HEK293 (cell line): ENCODE results near the gene D2HGDH.

ENCODE experiments used
- EGR2 ChIP-seq: fragments of 450-650 bp; formaldehyde crosslinking; IDR thresholded peaks from 2 replicates; pipeline ENCODE4 v1.5.1; 2016; ENCODE audit warnings: low read depth, missing biosample characterization, missing genetic modification characterization
- SETDB1 ChIP-seq: IDR thresholded peaks from one replicate; pipeline ENCODE4 v1.6.1; 2017; ENCODE audit warnings: mild to moderate bottlenecking, low read length, moderate library complexity, mixed read lengths; ENCODE audit not compliant: insufficient read length
- YY1 ChIP-seq: fragments of 450-650 bp; formaldehyde crosslinking; IDR thresholded peaks from 2 replicates; pipeline ENCODE4 v1.5.1; 2018; ENCODE audit warnings: missing biosample characterization, missing genetic modification characterization
- ZBTB21 ChIP-seq: fragments of 450-650 bp; formaldehyde crosslinking; IDR thresholded peaks from 2 replicates; pipeline ENCODE4 v1.5.1; 2017; ENCODE audit warnings: missing biosample characterization, missing genetic modification characterization
- ZBTB48 ChIP-seq: fragments of 450-650 bp; formaldehyde crosslinking; IDR thresholded peaks from 2 replicates; pipeline ENCODE4 v1.5.1; 2016; ENCODE audit warnings: missing biosample characterization, missing genetic modification characterization
- ZNF24 ChIP-seq: fragments of 450-650 bp; formaldehyde crosslinking; IDR thresholded peaks from 2 replicates; pipeline ENCODE4 v1.5.1; 2016; ENCODE audit warnings: missing biosample characterization, missing genetic modification characterization
- ZNF274 ChIP-seq, 2 experiments: fragments of 200-500 bp in 1 of 2; fragments of 450-650 bp in 1 of 2; sonication (Bioruptor generic) in 1 of 2; formaldehyde crosslinking in 1 of 2; IDR thresholded peaks; 2 replicates each; pipeline versions ENCODE4 v1.5.1 to v1.6.1; 2014 to 2016; ENCODE audit warnings: borderline replicate concordance in 1 of 2, inconsistent platforms in 1 of 2, low read length in 1 of 2, missing biosample characterization in 1 of 2, missing genetic modification characterization in 1 of 2
- ZNF404 ChIP-seq: fragments of 450-650 bp; formaldehyde crosslinking; IDR thresholded peaks from 2 replicates; pipeline ENCODE4 v1.5.1; 2017; ENCODE audit warnings: missing biosample characterization, missing genetic modification characterization
- ZNF776 ChIP-seq: fragments of 450-650 bp; formaldehyde crosslinking; IDR thresholded peaks from 2 replicates; pipeline ENCODE4 v1.5.0; 2017; ENCODE audit warnings: missing biosample characterization, missing genetic modification characterization, borderline replicate concordance
- TF ChIP-seq, protein P1 (sequence below): fragments of 450-650 bp; formaldehyde crosslinking; IDR thresholded peaks from 2 replicates; pipeline ENCODE4 v1.5.1; 2016; ENCODE audit warnings: missing biosample characterization, missing genetic modification characterization
- TF ChIP-seq, protein P2 (sequence below): fragments of 450-650 bp; formaldehyde crosslinking; IDR thresholded peaks from 2 replicates; pipeline ENCODE4 v1.5.1; 2016; ENCODE audit warnings: missing biosample characterization, missing genetic modification characterization
- TF ChIP-seq, protein P3 (sequence below): fragments of 450-650 bp; formaldehyde crosslinking; conservative IDR thresholded peaks from 2 replicates; pipeline ENCODE4 v1.5.1; 2016; ENCODE audit warnings: low read depth, missing biosample characterization, missing genetic modification characterization
- TF ChIP-seq, protein P4 (sequence below): fragments of 450-650 bp; IDR thresholded peaks from 2 replicates; pipeline ENCODE4 v1.5.1; 2018; ENCODE audit warnings: missing biosample characterization, mild to moderate bottlenecking, missing genetic modification characterization
- TF ChIP-seq, protein P5 (sequence below): fragments of 450-650 bp; formaldehyde crosslinking; IDR thresholded peaks from 2 replicates; pipeline ENCODE4 v1.5.1; 2016; ENCODE audit warnings: missing biosample characterization, missing genetic modification characterization, low read depth

DNA sequence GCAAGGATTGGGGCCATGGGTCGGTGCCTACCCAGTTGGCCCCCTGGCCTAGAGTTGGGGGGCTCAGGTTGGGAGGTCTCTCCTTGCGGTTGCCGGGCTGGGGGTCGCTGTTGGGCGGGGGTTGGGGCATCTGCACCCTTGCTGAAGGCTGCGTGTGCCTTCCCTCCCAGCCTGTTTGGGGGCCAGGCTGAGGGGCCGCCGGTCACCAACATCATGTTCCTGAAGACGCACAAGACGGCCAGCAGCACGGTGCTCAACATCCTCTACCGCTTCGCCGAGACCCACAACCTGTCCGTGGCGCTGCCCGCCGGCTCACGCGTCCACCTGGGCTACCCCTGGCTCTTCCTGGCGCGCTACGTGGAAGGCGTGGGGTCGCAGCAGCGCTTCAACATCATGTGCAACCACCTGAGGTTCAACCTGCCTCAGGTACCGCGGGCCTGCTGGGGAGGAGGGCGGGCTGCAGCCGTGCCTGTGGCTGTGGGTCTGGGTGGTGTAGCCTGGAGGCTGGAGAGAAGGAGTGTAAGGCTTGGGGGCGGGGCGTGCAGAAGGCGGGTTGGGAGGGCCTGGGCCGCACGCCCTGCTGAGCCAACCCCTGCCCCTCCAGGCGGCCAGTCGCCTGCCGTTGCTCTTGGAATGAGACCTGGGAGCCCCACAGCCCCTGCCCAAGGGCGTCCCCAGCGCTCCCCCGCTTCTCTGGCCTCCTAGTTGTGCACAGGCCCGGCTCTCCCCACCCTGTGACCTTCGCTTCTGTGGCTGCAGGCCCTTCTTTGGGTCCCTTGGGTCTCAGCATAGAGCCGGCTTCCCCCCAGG is 67.4 kb downstream of the D2HGDH start:
- TF ChIP-seq, protein P1, sequence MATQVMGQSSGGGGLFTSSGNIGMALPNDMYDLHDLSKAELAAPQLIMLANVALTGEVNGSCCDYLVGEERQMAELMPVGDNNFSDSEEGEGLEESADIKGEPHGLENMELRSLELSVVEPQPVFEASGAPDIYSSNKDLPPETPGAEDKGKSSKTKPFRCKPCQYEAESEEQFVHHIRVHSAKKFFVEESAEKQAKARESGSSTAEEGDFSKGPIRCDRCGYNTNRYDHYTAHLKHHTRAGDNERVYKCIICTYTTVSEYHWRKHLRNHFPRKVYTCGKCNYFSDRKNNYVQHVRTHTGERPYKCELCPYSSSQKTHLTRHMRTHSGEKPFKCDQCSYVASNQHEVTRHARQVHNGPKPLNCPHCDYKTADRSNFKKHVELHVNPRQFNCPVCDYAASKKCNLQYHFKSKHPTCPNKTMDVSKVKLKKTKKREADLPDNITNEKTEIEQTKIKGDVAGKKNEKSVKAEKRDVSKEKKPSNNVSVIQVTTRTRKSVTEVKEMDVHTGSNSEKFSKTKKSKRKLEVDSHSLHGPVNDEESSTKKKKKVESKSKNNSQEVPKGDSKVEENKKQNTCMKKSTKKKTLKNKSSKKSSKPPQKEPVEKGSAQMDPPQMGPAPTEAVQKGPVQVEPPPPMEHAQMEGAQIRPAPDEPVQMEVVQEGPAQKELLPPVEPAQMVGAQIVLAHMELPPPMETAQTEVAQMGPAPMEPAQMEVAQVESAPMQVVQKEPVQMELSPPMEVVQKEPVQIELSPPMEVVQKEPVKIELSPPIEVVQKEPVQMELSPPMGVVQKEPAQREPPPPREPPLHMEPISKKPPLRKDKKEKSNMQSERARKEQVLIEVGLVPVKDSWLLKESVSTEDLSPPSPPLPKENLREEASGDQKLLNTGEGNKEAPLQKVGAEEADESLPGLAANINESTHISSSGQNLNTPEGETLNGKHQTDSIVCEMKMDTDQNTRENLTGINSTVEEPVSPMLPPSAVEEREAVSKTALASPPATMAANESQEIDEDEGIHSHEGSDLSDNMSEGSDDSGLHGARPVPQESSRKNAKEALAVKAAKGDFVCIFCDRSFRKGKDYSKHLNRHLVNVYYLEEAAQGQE (tag by site-specific recombination): no peak
- TF ChIP-seq, protein P2, sequence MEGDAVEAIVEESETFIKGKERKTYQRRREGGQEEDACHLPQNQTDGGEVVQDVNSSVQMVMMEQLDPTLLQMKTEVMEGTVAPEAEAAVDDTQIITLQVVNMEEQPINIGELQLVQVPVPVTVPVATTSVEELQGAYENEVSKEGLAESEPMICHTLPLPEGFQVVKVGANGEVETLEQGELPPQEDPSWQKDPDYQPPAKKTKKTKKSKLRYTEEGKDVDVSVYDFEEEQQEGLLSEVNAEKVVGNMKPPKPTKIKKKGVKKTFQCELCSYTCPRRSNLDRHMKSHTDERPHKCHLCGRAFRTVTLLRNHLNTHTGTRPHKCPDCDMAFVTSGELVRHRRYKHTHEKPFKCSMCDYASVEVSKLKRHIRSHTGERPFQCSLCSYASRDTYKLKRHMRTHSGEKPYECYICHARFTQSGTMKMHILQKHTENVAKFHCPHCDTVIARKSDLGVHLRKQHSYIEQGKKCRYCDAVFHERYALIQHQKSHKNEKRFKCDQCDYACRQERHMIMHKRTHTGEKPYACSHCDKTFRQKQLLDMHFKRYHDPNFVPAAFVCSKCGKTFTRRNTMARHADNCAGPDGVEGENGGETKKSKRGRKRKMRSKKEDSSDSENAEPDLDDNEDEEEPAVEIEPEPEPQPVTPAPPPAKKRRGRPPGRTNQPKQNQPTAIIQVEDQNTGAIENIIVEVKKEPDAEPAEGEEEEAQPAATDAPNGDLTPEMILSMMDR (tag by site-specific recombination): no peak
- TF ChIP-seq ZBTB48 (no peak), ZNF776 (tag by site-specific recombination) (no peak), YY1 (tag by site-specific recombination) (no peak), ZNF404 (no peak), ZNF274 (IDR thresholded peaks at IDR 0.05; ENCODE audit: low read length) (no peak), ZNF274 (tag by site-specific recombination; IDR thresholded peaks at IDR 0.05; ENCODE audit: borderline replicate concordance) (no peak), SETDB1 (no peak), ZBTB21 (no peak), ZNF24 (no peak), EGR2 (tag by site-specific recombination) (no peak)
- TF ChIP-seq, protein P3, sequence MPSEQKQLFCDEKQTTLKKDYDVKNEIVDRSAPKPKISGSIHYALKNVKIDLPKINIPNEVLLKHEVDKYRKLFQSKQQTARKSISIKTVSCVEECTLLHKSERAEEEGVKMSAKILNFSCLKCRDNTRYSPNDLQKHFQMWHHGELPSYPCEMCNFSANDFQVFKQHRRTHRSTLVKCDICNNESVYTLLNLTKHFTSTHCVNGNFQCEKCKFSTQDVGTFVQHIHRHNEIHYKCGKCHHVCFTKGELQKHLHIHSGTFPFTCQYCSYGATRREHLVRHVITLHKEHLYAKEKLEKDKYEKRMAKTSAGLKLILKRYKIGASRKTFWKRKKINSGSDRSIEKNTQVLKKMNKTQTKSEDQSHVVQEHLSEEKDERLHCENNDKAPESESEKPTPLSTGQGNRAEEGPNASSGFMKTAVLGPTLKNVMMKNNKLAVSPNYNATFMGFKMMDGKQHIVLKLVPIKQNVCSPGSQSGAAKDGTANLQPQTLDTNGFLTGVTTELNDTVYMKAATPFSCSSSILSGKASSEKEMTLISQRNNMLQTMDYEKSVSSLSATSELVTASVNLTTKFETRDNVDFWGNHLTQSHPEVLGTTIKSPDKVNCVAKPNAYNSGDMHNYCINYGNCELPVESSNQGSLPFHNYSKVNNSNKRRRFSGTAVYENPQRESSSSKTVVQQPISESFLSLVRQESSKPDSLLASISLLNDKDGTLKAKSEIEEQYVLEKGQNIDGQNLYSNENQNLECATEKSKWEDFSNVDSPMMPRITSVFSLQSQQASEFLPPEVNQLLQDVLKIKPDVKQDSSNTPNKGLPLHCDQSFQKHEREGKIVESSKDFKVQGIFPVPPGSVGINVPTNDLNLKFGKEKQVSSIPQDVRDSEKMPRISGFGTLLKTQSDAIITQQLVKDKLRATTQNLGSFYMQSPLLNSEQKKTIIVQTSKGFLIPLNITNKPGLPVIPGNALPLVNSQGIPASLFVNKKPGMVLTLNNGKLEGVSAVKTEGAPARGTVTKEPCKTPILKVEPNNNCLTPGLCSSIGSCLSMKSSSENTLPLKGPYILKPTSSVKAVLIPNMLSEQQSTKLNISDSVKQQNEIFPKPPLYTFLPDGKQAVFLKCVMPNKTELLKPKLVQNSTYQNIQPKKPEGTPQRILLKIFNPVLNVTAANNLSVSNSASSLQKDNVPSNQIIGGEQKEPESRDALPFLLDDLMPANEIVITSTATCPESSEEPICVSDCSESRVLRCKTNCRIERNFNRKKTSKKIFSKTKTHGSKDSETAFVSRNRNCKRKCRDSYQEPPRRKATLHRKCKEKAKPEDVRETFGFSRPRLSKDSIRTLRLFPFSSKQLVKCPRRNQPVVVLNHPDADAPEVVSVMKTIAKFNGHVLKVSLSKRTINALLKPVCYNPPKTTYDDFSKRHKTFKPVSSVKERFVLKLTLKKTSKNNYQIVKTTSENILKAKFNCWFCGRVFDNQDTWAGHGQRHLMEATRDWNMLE (tag by site-specific recombination): no peak
- TF ChIP-seq, protein P4, sequence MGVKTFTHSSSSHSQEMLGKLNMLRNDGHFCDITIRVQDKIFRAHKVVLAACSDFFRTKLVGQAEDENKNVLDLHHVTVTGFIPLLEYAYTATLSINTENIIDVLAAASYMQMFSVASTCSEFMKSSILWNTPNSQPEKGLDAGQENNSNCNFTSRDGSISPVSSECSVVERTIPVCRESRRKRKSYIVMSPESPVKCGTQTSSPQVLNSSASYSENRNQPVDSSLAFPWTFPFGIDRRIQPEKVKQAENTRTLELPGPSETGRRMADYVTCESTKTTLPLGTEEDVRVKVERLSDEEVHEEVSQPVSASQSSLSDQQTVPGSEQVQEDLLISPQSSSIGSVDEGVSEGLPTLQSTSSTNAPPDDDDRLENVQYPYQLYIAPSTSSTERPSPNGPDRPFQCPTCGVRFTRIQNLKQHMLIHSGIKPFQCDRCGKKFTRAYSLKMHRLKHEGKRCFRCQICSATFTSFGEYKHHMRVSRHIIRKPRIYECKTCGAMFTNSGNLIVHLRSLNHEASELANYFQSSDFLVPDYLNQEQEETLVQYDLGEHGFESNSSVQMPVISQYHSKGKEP (tag by site-specific recombination): no peak
- TF ChIP-seq, protein P5, sequence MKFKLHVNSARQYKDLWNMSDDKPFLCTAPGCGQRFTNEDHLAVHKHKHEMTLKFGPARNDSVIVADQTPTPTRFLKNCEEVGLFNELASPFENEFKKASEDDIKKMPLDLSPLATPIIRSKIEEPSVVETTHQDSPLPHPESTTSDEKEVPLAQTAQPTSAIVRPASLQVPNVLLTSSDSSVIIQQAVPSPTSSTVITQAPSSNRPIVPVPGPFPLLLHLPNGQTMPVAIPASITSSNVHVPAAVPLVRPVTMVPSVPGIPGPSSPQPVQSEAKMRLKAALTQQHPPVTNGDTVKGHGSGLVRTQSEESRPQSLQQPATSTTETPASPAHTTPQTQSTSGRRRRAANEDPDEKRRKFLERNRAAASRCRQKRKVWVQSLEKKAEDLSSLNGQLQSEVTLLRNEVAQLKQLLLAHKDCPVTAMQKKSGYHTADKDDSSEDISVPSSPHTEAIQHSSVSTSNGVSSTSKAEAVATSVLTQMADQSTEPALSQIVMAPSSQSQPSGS (tag by site-specific recombination): no peak
